HEK293T (cell line): Measurements from ENCODE around the gene SCYGR1.

Experiments
- CTCF ChIA-PET: fragments of 350-600 bp; formaldehyde crosslinking; extraction: SDS; loops from one replicate; lab custom pipeline; 2021; ENCODE audit warnings: antibody characterized with exemption, inconsistent platforms; lab: Yijun Ruan, JAX
- POLR2A ChIA-PET: fragments of 350-600 bp; formaldehyde crosslinking; extraction: SDS; loops from one replicate; lab custom pipeline; 2020; ENCODE audit warnings: antibody characterized with exemption, inconsistent platforms; lab: Yijun Ruan, JAX
- DNase-seq: peaks from one replicate; pipeline ENCODE4 v3.0.0; 2012; ENCODE audit warnings: mixed read lengths; ENCODE audit errors: extremely low spot score
- ARNT ChIP-seq: fragments of 450-650 bp; IDR thresholded peaks from 2 replicates; pipeline ENCODE4 v1.6.1; 2017; ENCODE audit warnings: mild to moderate bottlenecking
- BHLHE40 ChIP-seq: fragments of 450-650 bp; IDR thresholded peaks from 2 replicates; pipeline ENCODE4 v1.6.1; 2016; ENCODE audit warnings: mild to moderate bottlenecking, moderate library complexity, borderline replicate concordance
- CTBP1 ChIP-seq: fragments of 450-650 bp; IDR thresholded peaks from 2 replicates; pipeline ENCODE4 v1.6.1; 2016; ENCODE audit warnings: borderline replicate concordance
- ELF4 ChIP-seq: fragments of 450-650 bp; IDR thresholded peaks from 2 replicates; pipeline ENCODE4 v1.6.1; 2017; ENCODE audit warnings: antibody characterized with exemption
- FOXA1 ChIP-seq: fragments of 450-650 bp; IDR thresholded peaks from 2 replicates; pipeline ENCODE4 v1.6.1; 2016; ENCODE audit warnings: mild to moderate bottlenecking
- FOXK2 ChIP-seq: fragments of 450-650 bp; IDR thresholded peaks from 2 replicates; pipeline ENCODE4 v1.6.1; 2016; ENCODE audit warnings: mild to moderate bottlenecking
- FOXM1 ChIP-seq: fragments of 450-650 bp; IDR thresholded peaks from 2 replicates; pipeline ENCODE4 v1.6.1; 2017; ENCODE audit warnings: mild to moderate bottlenecking, borderline replicate concordance
- HDGF ChIP-seq: fragments of 450-650 bp; IDR thresholded peaks from 2 replicates; pipeline ENCODE4 v1.6.1; 2017; ENCODE audit warnings: antibody characterized with exemption, borderline replicate concordance
- L3MBTL2 ChIP-seq: fragments of 450-650 bp; conservative IDR thresholded peaks from 2 replicates; pipeline ENCODE4 v1.6.1; 2016; ENCODE audit warnings: mild to moderate bottlenecking
- LEF1 ChIP-seq: fragments of 450-650 bp; IDR thresholded peaks from 2 replicates; pipeline ENCODE4 v1.6.1; 2017; ENCODE audit warnings: mild to moderate bottlenecking, borderline replicate concordance
- NFRKB ChIP-seq: fragments of 450-650 bp; IDR thresholded peaks from 2 replicates; pipeline ENCODE4 v1.6.1; 2016; ENCODE audit warnings: mild to moderate bottlenecking, moderate library complexity
- PKNOX1 ChIP-seq: fragments of 450-650 bp; IDR thresholded peaks from 2 replicates; pipeline ENCODE4 v1.6.1; 2016
- SP1 ChIP-seq: fragments of 450-650 bp; IDR thresholded peaks from 2 replicates; pipeline ENCODE4 v1.6.1; 2017
- SUZ12 ChIP-seq: fragments of 450-650 bp; IDR thresholded peaks from 2 replicates; pipeline ENCODE4 v1.6.1; 2016; ENCODE audit warnings: mild to moderate bottlenecking
- TARDBP ChIP-seq: fragments of 450-650 bp; IDR thresholded peaks from 2 replicates; pipeline ENCODE4 v1.6.1; 2016
- ZNF384 ChIP-seq: fragments of 450-650 bp; IDR thresholded peaks from 2 replicates; pipeline ENCODE4 v1.6.1; 2016

The SCYGR1 gene

DNA sequence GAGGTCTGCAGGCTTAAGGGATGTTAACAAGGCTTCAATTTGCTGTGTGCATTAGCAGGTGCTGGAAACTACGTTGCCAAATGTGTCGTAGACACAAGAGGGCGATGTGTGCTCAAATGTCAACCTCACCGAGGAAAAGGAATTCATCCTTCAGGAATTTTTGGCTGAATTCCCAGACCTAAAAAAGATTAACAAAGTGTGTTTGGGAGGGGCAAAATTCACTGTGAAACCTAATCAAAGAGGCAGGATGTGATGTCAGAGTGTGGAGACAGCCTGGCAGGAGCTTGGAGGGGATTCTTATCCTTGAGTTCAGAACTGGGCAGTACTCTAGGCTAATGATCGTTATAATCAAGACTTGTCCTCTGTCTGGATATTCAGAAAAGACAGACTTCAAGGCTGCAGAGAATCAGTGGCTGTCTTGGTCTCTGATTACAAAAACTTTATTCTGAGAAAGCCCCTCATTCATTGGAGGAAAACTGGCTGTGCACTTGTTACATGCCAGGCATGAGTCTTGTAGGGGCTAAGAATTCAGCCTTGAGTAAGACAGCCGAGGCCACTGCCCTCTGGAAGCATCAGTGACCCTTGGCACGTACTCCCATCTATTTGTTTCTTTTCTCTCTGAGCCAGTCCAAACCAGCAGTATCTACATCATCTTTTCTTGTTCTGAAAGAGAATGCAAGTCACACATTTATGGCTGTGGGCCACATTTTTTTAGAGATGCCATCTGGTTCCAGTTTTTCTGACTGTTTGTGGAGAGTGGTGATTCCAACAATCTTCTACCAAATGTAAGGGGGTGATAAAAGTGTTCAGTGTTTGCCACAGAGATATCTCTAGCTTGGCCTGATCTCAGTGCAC lies 18.7 kb upstream of the SCYGR1 start:
- ChIA-PET POLR2A (no interaction called here), CTCF (interaction anchor here (1.0 to 1.5 kb wide), 2 partner anchors 28 to 359 kb away, joined by 5 to 10 read pairs; partner anchors contain the start of gene TM4SF20)
- TF ChIP-seq CTBP1, result peak; percentile 45; the same call in 1 of the 2 replicates
- TF ChIP-seq PKNOX1, result no peak
- TF ChIP-seq ZNF384, result no peak
- DNase-seq, result peak; percentile 77

GRCh38 chr2:227404585-227405271 lies 17.0 kb upstream of the SCYGR1 start:
- CTCF ChIA-PET, result interaction anchor here (0.7 kb wide), 1 partner anchor 253 kb away, joined by 3 read pairs; no protein-coding TSS in a partner anchor
- no peak for DNase-seq
- POLR2A ChIA-PET, result no interaction called here
- no peak for TF ChIP-seq NFRKB
- TF ChIP-seq ELF4, result no peak
- no peak for TF ChIP-seq FOXK2
- TF ChIP-seq SP1, result no peak
- no peak for TF ChIP-seq SUZ12
- no peak for TF ChIP-seq FOXM1
- no peak for TF ChIP-seq ZNF384
- no peak for TF ChIP-seq LEF1
- TF ChIP-seq HDGF, result no peak
- TF ChIP-seq TARDBP, result no peak

GRCh38 chr2:227402959-227403358 lies 15.2 kb upstream of the SCYGR1 start:
- TF ChIP-seq FOXK2 (no peak), CTBP1 (no peak)
- DNase-seq, result no peak
- CTCF ChIA-PET, result no interaction called here
- POLR2A ChIA-PET, result no interaction called here

GRCh38 chr2:227402321-227402720 lies 14.6 kb upstream of the SCYGR1 start:
- POLR2A ChIA-PET, result no interaction called here
- TF ChIP-seq SP1 (no peak), TARDBP (no peak), HDGF (no peak)
- CTCF ChIA-PET, result no interaction called here

DNA sequence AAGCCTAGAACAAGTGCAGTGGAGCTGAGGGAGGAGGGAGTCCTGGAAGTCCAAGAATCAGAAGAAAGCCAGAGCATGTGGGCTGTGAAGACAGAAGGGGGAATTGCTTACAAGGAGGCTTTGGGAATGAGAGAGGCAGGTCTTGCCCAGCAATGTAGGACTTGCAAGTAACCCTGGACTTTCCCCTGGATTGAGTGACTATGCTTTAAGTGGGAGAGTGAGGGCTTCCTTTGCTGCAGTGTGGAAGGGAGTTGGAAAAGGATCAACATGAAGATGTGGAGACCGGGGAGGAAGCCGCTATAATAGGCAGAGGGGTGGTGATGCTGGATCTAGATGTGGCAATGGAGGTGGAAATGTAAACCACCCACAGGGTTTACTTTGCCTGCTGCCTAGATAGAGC lies 13.8 kb upstream of the SCYGR1 start:
- no peak for DNase-seq
- no peak for TF ChIP-seq FOXK2
- no peak for TF ChIP-seq SUZ12
- no peak for TF ChIP-seq NFRKB
- no peak for TF ChIP-seq FOXA1
- TF ChIP-seq ARNT, result no peak
- TF ChIP-seq ELF4, result no peak
- TF ChIP-seq ZNF384, result no peak
- no peak for TF ChIP-seq LEF1
- no peak for TF ChIP-seq TARDBP
- no peak for TF ChIP-seq HDGF
- ChIA-PET CTCF (interaction anchor here (0.6 to 0.7 kb wide), 2 partner anchors 9 to 383 kb away, joined by 3 to 8 read pairs; no protein-coding TSS in a partner anchor), POLR2A (no interaction called here)

More at GRCh38 chr2:227402321-227402720, 14.6 kb upstream of the SCYGR1 start:
- DNase-seq, result no peak

- ChIA-PET CTCF (interaction anchor here (0.5 to 0.9 kb wide), 2 partner anchors 17 to 236 kb away, joined by 3 read pairs; no protein-coding TSS in a partner anchor), POLR2A (no interaction called here)
- DNase-seq, result no peak
- TF ChIP-seq FOXM1 (no peak), BHLHE40 (no peak), TARDBP (no peak), LEF1 (no peak), SP1 (no peak), ARNT (no peak), ZNF384 (no peak), SUZ12 (no peak)
Observed at GRCh38 chr2:227398684-227399670, 11.2 kb upstream of the SCYGR1 start.

DNA sequence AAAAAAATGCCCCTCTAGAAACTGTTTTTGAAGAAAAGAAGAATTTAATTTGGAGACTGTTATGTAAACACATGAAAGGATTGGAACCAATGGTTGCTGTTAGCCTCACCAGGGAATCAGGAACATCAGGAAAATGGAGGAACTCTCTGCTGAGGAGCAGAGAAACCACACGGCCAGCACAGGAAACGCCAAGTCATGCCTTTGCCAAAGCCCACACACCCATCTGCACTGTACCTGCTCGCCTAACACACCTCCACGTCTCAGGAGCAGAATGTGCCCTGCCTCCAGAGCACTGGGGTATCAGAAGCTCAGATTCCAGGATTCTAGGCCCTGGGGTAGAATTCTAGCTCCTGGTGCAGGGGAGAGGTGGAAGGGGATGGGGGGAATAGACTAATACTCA lies 9.8 kb upstream of the SCYGR1 start:
- TF ChIP-seq NFRKB (no peak), ARNT (no peak), CTBP1 (no peak), ELF4 (no peak), LEF1 (no peak), FOXM1 (no peak), FOXK2 (no peak), L3MBTL2 (no peak), FOXA1 (no peak)
- DNase-seq, result no peak
- POLR2A ChIA-PET, result no interaction called here
- CTCF ChIA-PET, result no interaction called here
